Smooth muscle cell (in vitro differentiated cells): Measurements from ENCODE around the gene ASS1. TPM values are rescaled to one million over a fixed set of nuclear protein-coding genes. Genes with fewer than 3 reads are reported as not detected.

Experiments
- DNase-seq: peaks from one replicate; lab custom pipeline; 2025; ENCODE audit not compliant: unreplicated experiment; lab: John Stamatoyannopoulos, UW
- H2AFZ ChIP-seq: fragments of 200-600 bp; sonication (generic); 2 replicates; pipeline ENCODE4 v1.6.0; 2016; ENCODE audit warnings: antibody characterized with exemption, low read depth, mild to moderate bottlenecking
- H3F3A ChIP-seq: fragments of 200-600 bp; sonication (generic); 2 replicates; pipeline ENCODE4 v1.6.0; 2017; ENCODE audit warnings: antibody characterized with exemption, low read depth
- H3K27ac ChIP-seq: fragments of 200-600 bp; sonication (generic); 2 replicates; pipeline ENCODE4 v1.5.1; 2016; ENCODE audit warnings: low read depth, mild to moderate bottlenecking
- H3K27me3 ChIP-seq: fragments of 200-600 bp; sonication (generic); 2 replicates; pipeline ENCODE4 v1.6.1; 2016; ENCODE audit warnings: low read depth, mild to moderate bottlenecking
- H3K36me3 ChIP-seq: fragments of 200-600 bp; sonication (generic); 2 replicates; pipeline ENCODE4 v1.5.1; 2016; ENCODE audit warnings: low read depth
- H3K4me1 ChIP-seq: fragments of 200-600 bp; sonication (generic); 2 replicates; pipeline ENCODE4 v1.5.1; 2016; ENCODE audit warnings: low read depth
- H3K4me2 ChIP-seq: fragments of 200-600 bp; sonication (generic); 2 replicates; pipeline ENCODE4 v1.6.0; 2016; ENCODE audit warnings: mild to moderate bottlenecking
- H3K4me3 ChIP-seq: fragments of 200-600 bp; sonication (generic); 2 replicates; pipeline ENCODE4 v1.5.1; 2016; ENCODE audit warnings: mild to moderate bottlenecking
- H3K79me2 ChIP-seq: fragments of 200-600 bp; sonication (generic); 2 replicates; pipeline ENCODE4 v1.6.0; 2016; ENCODE audit warnings: low read depth, mild to moderate bottlenecking
- H3K9ac ChIP-seq: fragments of 200-600 bp; sonication (generic); 2 replicates; pipeline ENCODE4 v1.6.0; 2016; ENCODE audit warnings: low read depth
- H3K9me3 ChIP-seq: fragments of 200-600 bp; sonication (generic); replicated peaks from 2 replicates; pipeline ENCODE4 v1.5.1; 2016; ENCODE audit warnings: low read depth
- H4K20me1 ChIP-seq: fragments of 200-600 bp; sonication (generic); 2 replicates; pipeline ENCODE4 v1.6.0; 2016; ENCODE audit warnings: low read depth
- WGBS: methylation state at CpG from one replicate; pipeline ENCODE4 v1.1.7; 2016; ENCODE audit warnings: low lambda C conversion rate; 5-methylcytosine and 5-hydroxymethylcytosine counted together
- polyA plus RNA-seq: library from polyadenylated mRNA; unstranded; fragments of >200 nt; fragmentation: Nextera tagmentation; extraction: Ambion mirVana; gene quantifications from 2 replicates; pipeline ENCODE4 v1.2.1, GENCODE V29; 2016
- total RNA-seq: library from RNA; depleted of rRNA; stranded (reverse); fragments of >200 nt; gene quantifications from 2 replicates; pipeline ENCODE4 v1.2.3, GENCODE V29; 2014
- TF ChIP-seq, protein P1 (sequence below): fragments of 200-600 bp; sonication (generic); IDR thresholded peaks from 2 replicates; pipeline ENCODE4 v1.5.1; 2017; ENCODE audit warnings: borderline replicate concordance, mild to moderate bottlenecking, antibody characterized with exemption; ENCODE audit not compliant: insufficient read depth, poor library complexity, severe bottlenecking

Gene ASS1
- total and polyA plus RNA-seq, 2 experiments from 2014 or later = 78.2 to 81.5 TPM

DNA sequence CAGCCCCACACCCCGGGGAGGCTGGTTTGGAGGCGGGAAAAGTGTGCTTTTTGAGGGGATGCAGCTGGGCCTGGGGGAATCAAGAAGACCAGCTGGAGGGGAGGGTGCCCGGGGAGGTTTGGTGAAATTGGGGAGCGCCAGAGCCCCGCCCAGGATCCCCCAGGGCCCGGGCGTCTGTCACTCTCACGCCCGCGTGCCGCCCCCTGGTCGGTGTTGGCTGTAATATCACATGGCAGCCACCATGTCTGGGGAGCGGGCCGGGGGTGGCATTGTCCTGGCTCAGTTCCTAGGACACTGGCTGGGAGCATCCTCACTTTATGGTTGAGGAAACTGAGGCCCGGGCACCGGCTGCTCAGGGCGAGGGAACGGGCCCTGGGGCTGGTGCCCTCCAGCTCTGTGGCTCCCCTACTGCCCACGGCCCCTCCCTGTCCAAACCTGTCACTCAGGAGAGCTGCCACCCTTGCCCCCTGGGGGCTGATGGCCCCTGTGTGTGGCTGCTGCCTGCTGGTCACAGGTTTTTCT lies 27.5 kb downstream of the ASS1 start:
- no peaks in the 10 kb centered on the region for H3K79me2 ChIP-seq
- no peak overlapping the region for H3K4me3 ChIP-seq
- H4K20me1 ChIP-seq = no peaks in the 10 kb centered on the region
- TF ChIP-seq, protein P1, sequence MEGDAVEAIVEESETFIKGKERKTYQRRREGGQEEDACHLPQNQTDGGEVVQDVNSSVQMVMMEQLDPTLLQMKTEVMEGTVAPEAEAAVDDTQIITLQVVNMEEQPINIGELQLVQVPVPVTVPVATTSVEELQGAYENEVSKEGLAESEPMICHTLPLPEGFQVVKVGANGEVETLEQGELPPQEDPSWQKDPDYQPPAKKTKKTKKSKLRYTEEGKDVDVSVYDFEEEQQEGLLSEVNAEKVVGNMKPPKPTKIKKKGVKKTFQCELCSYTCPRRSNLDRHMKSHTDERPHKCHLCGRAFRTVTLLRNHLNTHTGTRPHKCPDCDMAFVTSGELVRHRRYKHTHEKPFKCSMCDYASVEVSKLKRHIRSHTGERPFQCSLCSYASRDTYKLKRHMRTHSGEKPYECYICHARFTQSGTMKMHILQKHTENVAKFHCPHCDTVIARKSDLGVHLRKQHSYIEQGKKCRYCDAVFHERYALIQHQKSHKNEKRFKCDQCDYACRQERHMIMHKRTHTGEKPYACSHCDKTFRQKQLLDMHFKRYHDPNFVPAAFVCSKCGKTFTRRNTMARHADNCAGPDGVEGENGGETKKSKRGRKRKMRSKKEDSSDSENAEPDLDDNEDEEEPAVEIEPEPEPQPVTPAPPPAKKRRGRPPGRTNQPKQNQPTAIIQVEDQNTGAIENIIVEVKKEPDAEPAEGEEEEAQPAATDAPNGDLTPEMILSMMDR = no peak
- no peaks in the 10 kb centered on the region for H3K36me3 ChIP-seq
- 93% methylated on average over 10 of the region's 19 CpGs for WGBS
- no peak overlapping the region for H3K27ac ChIP-seq
- DNase-seq = no peak
- H3K9me3 ChIP-seq = no peaks in the 10 kb centered on the region
- no peaks in the 10 kb centered on the region for H3F3A ChIP-seq
- H3K27me3 ChIP-seq = no peaks in the 10 kb centered on the region
- no peak overlapping the region for H3K9ac ChIP-seq
- no peak overlapping the region for H3K4me2 ChIP-seq
- no peak overlapping the region for H2AFZ ChIP-seq
- H3K4me1 ChIP-seq = peaks cover 14% of the 10 kb centered on the region

DNA sequence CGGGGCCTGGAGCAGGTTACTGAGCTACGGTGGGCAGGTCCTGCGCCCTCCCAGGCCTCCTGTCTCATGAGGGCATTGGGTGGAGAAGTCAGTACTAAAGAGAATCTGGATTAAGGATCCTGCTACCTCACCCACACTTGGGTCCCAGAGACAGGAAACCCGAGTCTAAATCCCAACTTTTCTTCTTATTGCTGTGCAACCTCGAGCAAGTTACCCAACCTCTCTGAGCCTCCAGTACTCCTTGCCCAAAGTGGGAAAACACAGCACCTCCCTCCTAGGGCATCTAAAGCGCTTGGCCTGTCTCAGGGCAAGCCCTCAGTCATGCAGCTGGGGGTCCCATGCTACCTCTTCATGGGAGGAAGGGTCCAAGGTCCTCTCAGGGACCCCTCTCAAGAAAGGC lies 28.2 kb downstream of the ASS1 start:
- no peaks in the 10 kb centered on the region for H3K79me2 ChIP-seq
- no peak overlapping the region for H3K4me2 ChIP-seq
- no peaks in the 10 kb centered on the region for H4K20me1 ChIP-seq
- 97% methylated on average over 6 of the region's 6 CpGs for WGBS
- no peaks in the 10 kb centered on the region for H3K9me3 ChIP-seq
- H3K36me3 ChIP-seq = no peaks in the 10 kb centered on the region
- H3K27ac ChIP-seq = no peak overlapping the region
- DNase-seq = no peak
- no peak overlapping the region for H2AFZ ChIP-seq
- H3K9ac ChIP-seq = no peak overlapping the region
- TF ChIP-seq, protein P1 = no peak
- H3K4me1 ChIP-seq = peaks cover 8% of the 10 kb centered on the region
- no peaks in the 10 kb centered on the region for H3K27me3 ChIP-seq
- no peak overlapping the region for H3K4me3 ChIP-seq
- H3F3A ChIP-seq = no peaks in the 10 kb centered on the region

DNA sequence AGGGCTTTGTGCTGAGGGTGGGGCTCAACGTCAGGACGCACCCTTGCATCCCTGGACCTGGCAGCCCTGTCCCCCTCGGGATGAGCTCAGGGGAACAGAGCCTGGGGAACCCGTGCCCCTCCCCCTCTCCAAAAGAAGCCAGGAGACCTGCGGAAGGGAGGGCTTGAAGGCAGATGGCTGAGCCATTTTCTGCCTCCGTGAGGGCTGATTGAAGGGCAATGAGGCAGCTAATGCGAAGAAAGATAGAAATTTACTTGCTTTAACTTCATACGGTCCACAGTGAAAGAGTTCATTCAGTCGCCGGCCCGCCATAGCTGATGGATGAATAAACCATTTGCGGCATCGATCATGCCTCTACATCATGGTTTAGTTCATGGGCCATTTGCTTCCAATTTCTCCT lies 28.8 kb downstream of the ASS1 start:
- Histone ChIP-seq H2AFZ (no peak overlapping the region), H4K20me1 (no peaks in the 10 kb centered on the region), H3K79me2 (no peaks in the 10 kb centered on the region), H3K9me3 (no peaks in the 10 kb centered on the region), H3K9ac (no peak overlapping the region), H3K4me3 (no peak overlapping the region), H3K27me3 (no peaks in the 10 kb centered on the region), H3F3A (no peaks in the 10 kb centered on the region), H3K4me1 (peaks cover 14% of the 10 kb centered on the region), H3K27ac (no peak overlapping the region), H3K36me3 (no peaks in the 10 kb centered on the region), H3K4me2 (no peak overlapping the region)
- TF ChIP-seq, protein P1 = no peak
- 81% methylated on average over 13 of the region's 13 CpGs for WGBS
- no peak for DNase-seq

DNA sequence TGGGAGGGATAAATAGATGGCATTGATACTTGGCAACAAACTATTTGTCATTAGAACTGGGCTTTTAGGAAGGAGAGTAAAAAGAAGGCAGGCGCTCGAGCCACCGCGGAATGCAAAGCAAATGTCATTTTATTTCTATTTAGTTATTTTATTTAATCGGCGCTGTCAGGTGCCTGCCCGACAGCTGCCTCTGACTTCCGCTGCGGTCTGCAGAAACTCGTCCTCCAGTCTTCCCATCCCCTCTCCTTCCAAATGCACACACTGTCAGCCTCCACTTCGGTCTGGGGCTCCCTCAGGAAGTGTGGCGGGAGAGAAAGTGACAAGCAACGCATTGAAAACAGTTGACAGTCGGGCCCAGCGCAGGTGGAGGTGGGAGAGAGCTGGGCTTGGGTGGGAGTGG lies 29.3 kb downstream of the ASS1 start:
- no peaks in the 10 kb centered on the region for H4K20me1 ChIP-seq
- H3K9ac ChIP-seq = no peak overlapping the region
- H3K27ac ChIP-seq = no peak overlapping the region
- no peaks in the 10 kb centered on the region for H3K36me3 ChIP-seq
- H3K4me3 ChIP-seq = no peak overlapping the region
- no peak overlapping the region for H3K4me2 ChIP-seq
- H3K27me3 ChIP-seq = no peaks in the 10 kb centered on the region
- no peaks in the 10 kb centered on the region for H3K79me2 ChIP-seq
- H3F3A ChIP-seq = no peaks in the 10 kb centered on the region
- TF ChIP-seq, protein P1 = no peak
- no peaks in the 10 kb centered on the region for H3K9me3 ChIP-seq
- WGBS = 85% methylated on average over 15 of the region's 15 CpGs
- peaks cover 19% of the 10 kb centered on the region for H3K4me1 ChIP-seq
- H2AFZ ChIP-seq = no peak overlapping the region
- DNase-seq = no peak
